GM18499 (cell line): ENCODE results near the gene GRIA2.
"Not testable (repeated sequence)": the region's sequence is repeated elsewhere in the genome, so short reads cannot be mapped to it uniquely, and the experiment has no call there.

Source experiments
- ATAC-seq: cut with Tn5 transposase; IDR thresholded peaks from one replicate; pipeline ENCODE4 v1.9.1; 2021; ENCODE audit warnings: moderate number of reproducible peaks; ENCODE audit not compliant: insufficient read depth, unreplicated experiment

Gene GRIA2

DNA sequence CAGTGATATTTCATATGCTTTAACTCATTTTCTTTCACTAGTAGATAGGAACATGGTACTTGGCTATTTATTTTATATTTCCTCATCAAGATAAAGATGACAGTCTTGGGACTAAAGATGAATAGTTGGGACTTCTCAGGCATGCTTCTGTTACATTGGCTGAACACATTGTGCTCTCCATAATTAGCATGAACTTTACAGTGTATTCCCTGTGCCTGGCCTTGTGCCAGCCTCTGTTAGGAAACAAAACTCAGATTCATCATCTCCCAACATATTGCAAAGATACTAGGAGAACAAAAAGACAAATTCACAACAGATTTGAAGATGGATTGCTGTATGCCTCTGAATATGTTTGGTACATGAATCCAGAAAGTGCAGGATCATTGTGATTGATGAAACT lies 26.4 kb downstream of the GRIA2 start:
- ATAC-seq: no peak

DNA sequence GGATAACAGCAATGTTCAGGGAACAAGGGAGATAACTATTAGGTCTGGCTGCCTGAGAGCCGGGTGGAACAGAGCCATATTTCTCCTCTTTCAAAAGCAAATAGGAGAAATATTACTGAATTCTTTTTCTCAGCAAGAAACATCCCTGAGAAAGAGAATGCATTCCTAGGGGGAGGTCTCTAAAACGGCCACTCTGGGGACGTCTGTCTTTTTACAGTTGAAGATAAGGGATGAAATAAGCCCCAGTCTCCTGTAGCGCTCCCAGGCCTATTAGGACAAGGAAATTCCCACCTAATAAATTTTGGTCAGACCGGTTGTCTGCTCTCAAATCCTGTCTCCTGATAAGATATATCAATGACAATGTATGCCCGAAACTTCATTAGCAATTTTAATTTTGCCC lies 37.6 kb downstream of the GRIA2 start:
- ATAC-seq: not testable (repeated sequence)

DNA sequence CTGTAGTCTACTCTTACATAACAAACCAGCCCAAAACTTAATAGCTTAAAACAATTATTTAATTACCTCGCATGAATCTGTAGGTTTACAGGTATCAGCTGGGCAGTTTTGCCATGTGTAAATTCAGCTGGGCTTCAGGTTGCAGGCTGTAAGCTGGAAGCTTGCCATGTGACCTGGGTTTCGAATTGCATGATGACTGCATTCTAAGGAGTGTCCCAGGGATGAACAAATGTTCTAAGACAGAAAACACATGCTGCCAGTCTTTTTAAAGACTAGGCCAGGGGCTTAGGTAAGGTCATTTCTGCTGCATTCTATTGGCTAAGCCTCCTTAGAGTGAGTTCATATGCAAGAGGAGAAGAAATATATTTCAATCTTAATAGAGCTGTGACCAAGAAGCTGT lies 44.8 kb downstream of the GRIA2 start:
- ATAC-seq: no peak

DNA sequence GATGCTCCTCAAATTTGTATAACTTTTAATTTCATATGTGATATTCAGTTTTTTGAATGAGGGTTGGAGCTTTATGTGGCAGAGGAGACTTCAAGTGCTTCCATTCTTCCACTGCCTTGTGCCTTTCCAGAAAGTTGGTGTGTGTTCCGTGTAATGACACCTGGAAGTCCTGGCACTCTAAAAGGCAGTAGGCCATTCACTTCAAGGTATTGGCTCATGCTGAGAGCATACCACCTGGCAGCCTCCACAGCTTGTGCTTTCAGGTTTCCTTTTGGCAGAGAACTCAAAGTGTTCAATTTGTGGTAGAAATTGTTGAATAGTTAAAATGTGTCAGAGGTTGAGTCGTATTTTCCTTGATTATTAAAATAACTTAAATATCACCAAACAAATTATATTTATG lies 49.6 kb downstream of the GRIA2 start:
- no peak for ATAC-seq

DNA sequence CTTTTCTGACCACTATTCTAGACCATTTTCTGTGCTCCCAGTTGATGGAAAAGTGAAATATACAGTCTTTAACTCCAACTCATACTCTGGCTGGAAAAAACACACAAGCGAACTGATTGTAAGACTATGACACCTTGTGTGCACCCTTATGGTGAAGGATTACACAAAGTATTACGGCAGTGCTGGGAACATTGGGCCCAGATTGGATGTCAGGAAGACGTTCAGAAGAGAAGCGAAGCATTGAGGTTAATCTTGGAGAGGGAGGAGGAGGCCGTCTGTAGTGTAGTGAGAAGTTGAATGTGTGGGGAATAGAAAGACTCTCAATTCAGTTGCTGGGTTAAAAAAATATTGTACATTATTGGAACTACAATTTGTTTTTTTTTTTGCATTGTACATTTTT lies 50.0 kb downstream of the GRIA2 start:
- ATAC-seq: no peak

DNA sequence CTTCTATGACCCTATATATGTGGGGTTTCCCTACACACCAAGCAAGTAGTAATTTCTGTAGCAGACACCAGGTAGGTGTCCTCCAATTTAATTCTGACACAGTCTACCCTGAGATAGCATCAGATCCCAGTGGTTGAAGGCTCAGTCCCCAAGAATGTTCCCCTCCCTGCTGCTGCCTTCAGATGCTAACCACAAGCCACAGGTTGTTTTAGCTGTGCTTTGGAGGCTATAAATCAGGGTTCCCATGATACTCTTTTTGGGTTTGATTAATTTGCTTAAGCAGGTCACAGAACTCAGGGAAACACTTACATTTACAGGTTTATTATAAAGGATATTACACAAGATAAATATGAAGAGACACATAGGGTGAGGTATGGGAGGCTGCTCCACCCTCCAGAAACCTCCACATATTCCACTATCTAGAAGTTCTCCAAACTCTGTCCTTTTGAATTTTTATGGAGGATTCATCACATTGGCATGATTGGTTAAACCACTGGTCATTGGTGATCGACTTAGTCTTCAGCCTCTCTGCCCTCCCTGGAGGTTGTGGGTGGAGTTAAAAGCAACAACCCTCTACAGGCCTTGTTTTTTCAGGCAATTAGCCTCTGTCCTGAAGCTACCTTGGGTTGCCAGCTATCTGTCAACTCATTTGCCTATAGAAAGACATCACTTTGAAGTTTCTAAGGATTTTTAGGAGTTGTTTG lies 50.8 kb downstream of the GRIA2 start:
- ATAC-seq: no peak

DNA sequence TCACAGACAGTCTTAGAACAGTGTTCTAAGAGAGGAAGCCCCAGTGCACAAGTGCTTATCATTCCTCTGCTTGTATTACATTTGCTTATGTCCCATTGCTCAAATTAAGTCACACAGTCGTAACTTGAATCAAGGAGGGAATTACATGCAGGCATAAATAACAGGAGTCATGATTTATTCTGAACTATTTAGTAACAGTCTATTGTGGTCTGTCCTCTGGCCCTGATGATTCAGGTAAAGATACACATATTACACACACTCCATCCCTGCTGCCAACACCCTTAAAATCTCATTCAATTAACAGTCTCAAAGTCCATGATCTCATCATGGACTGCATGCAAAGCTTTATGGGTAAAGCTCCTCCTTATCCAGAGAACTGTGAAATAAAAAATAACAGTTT lies 60.1 kb downstream of the GRIA2 start:
- no peak for ATAC-seq

DNA sequence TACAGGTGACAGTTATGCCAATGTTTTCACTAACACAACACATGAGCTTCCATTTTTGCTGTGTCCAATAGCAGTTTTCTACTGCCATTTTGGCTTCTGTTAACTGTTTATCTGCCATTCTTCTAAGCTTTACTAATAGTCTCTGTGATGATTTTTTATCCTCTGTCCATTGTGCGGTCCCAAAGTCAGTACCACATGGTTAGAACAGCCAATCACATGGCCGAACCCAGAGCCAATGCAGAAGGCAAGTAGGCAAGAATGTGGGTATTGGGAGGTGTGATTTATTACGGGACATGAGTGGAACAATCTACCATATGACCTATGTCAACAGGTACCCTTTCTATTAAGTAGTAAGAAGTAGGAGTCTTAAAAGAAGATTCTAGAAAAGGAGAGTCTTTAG lies 61.5 kb downstream of the GRIA2 start:
- no peak for ATAC-seq

DNA sequence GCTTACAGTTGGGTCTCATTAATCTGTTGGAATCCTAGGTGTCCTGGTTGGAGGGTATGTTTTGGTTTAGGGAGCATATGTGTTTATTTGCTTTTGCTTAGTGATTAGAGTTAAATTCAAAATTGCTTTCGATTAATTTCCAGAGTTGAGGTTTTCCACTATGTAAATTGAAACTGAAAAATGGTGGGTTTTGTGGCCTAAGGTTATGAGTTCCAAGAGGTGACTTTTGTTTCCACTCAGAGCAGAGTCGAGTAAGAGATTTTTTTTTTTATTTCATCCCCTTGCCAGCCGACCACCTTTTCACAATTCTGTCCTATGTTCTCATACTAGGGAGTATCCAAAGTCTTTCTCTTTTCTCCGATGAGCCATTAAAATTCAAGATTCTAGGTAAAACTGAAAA lies 66.9 kb downstream of the GRIA2 start:
- ATAC-seq: no peak

DNA sequence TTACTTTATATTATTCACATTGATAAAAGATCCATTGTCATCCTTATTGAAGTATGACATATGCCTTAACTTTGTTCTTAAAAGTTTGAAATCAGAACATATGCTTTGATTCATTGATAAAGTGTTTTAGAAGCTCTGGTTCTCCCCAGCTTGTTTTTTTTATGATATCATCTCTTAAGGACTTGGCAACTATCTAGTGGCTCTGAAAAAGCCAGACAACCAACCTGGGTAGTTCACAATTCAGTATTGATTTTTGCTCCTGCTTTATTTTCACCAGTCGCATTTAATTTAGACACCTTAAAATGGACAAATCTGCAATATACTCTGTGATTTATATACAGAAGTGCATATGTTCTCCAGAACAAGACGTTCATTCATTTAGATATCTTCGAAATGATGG lies 70.1 kb downstream of the GRIA2 start:
- no peak for ATAC-seq

DNA sequence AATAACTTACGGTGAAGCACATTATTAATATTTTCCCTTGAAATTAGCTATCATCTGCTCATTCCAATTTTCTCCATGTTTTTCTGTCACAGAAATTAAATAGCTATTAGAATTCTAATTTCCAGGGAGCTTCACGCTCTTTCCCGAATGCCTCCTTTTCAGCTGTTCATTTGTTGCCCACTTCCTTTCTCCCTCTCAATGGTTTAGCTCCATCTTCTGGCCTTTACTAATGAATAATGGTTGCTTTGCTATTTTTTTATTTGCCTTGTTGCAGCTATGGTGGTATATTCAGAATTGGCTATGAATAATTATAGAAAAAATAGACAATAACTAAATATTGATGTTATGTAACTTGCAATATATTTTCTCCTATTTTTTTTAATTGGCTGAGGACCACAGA lies 70.5 kb downstream of the GRIA2 start:
- no peak for ATAC-seq

DNA sequence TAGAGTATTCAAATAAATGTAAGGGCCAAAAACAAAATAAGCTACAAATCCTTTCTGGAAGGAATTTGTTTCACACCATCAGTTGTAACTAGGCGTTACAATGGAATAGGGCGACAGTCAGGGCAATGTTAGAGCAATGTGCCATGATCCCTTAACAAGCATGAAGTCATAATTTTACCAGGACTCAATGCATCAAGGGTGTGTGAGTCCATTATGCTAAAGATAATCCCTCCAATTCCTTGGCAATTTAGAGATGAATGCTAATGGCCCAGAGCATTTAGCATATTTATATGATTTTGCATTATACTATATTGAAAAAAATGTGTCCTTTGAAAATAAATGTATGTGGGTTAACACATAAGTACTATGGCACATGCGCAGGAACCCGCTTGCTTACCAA lies 73.1 kb downstream of the GRIA2 start:
- no peak for ATAC-seq

DNA sequence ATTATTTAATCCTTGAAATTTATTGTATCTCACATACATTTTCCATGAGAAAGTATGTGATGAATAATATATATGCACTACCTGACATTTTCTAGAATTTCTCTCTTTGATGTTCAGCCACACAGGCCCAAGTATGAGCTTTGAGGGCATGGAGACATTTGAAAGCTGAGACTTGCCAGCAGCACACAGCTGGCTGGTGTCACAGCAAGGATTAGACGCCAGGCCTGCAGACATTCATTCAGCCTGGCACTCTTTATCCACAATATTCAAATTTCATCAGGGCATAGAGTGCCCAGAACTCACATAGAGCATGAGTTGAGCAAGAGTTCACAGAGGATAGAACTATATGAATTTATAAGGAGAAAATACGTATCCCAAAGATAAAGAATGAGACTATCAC lies 74.0 kb downstream of the GRIA2 start:
- ATAC-seq: no peak

DNA sequence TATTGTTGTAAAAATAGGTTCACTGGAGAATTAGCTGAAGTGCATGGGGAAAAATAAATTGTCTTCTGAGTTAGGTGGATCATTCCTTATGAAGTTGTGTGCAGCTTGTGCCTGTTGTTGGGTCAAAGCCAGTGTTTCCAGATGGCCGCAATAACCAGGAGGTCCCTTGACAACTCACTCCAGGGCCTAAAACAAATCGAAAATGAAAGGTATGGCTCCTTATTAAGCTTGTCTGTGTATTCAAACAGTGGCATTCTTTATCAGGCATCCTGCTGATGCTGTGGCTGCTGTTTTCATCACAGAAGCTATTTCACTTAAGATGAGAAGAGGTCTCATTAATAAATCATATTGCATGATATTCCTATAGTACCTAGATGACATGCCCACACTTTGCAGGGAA lies 80.2 kb downstream of the GRIA2 start:
- no peak for ATAC-seq

DNA sequence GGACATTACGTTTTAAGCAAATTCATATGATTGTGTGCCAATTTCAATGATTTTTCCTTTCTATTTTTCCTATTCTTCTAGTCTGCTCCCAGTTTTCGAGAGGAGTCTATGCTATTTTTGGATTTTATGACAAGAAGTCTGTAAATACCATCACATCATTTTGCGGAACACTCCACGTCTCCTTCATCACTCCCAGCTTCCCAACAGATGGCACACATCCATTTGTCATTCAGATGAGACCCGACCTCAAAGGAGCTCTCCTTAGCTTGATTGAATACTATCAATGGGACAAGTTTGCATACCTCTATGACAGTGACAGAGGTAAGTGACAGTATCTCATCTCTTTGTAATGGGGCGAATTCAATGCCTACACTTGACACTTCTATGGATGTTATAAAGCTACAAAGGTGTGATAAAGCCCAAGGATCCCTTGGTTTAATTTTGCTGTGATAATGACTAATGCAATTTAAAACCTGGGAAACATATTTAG lies 83.0 kb downstream of the GRIA2 start:
- ATAC-seq: no peak

DNA sequence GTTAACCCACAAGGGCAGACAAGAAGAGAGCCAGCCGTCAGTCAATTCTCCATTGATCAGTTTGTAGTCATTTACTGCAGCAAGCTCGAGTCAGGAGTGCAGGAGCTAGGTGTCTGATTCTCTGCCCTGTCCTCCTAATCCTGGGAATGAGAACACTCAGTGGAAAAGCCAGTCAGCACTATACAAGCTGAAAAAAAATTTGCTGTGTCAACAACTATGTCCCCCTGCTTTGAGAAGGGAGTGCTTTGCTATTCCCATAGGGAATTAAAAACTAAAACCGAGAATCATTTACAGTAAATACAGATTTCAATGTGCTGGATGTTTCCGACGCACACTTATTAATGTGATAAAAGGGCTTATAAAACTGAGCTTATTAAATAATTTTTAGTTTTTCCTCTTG lies 84.2 kb downstream of the GRIA2 start:
- no peak for ATAC-seq

DNA sequence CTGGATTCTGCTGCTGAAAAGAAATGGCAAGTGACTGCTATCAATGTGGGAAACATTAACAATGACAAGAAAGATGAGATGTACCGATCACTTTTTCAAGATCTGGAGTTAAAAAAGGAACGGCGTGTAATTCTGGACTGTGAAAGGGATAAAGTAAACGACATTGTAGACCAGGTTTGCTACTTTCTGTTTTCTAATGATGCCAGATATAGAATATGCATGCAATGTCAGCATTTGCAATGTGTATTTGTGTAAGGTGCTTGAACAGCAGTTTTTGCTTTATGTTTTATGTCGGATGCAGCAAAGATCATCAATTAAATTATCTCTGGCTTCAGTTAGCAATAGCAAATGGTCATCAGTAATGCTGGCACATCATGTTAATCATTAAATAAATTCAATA lies 92.2 kb downstream of the GRIA2 start:
- no peak for ATAC-seq

DNA sequence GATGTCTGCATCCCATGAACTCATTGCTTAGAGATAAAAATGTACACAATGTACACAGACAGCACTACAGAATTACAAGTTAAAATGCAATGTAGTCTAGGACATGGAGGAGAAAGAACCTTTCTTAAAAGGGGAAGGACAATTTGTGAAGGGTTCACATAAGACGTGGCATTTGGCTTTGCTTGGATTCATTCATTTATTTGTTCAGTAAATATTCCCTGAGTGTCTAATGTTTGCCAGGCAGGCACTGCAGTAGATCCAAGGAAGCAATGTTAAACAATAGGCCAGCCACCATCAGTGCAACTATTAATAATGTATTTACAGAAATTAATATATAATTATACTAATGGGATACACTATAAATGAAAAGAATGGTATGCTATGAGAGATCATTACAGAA lies 94.4 kb downstream of the GRIA2 start:
- no peak for ATAC-seq

DNA sequence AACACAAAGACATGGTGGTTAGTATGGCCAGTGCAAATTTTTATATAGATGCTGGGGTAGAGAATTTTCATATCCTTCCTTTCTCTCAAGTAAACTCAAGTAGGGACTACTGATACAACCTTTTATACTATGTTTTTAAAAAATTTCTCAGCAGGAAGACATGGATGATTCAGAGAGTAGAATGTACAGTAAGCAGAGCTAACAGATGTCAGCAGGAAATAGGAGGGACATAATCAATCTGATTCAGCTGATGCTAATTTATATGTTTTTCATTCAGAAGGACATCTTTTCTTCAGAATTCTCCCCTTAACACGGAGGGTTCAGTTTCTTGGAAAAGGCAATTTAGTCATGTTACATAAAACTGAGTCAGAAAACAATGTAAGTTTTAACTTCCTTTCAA lies 95.4 kb downstream of the GRIA2 start:
- ATAC-seq: no peak

DNA sequence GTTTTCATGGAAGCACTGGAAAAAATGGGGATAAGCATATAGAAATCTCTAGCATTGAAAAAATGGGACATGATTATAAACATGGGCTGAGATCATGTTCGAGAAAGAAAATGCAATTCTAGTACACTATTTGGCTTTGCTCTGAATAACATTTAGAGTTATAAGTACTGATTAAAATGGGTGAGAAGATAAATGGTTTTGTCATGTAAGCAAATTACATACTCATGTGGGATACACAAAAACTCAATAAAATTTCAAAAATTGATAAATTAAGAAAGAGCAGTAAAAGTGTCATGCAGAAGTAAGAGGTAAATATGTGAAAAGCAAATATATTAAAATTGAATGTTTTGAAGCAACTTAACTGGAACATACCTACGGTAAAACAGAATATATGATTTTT lies 99.6 kb downstream of the GRIA2 start:
- no peak for ATAC-seq

DNA sequence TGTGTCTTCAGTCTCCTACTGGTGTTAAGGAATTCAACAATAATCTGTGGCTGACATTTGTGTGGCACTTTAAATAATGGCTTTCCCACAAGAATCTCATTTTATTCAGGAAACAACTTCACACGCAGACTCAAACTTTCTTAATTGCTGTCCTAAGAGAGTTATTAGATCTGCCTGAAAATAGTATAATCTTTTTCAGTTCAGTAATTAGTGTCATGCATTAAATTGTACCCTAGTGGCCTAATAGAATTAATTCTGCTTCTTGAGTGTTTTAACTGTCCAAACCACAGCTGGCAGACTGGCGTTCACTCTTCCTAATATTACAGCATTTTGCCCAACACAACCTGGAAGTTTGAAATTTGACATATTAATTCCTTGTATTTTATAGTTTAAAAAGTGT lies 107.1 kb downstream of the GRIA2 start:
- no peak for ATAC-seq

DNA sequence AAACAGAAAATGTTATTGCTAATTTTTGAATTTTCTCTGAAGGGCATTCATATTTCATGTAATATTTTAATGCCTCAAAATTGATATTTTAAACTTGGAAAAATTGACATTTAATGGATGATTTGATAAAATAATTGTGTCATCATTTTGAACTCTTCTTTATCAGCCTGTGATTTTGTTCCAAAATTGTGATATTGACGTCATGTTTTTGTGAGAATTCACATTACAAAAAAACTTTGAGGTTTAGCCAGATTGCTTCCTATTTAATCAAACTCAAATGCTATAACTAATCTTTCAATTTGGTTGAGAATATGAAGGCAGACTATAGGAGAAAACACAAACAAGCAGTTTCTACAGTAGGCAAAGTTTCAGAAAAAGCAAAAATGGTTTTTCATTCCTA lies 137.4 kb downstream of the GRIA2 start:
- no peak for ATAC-seq

DNA sequence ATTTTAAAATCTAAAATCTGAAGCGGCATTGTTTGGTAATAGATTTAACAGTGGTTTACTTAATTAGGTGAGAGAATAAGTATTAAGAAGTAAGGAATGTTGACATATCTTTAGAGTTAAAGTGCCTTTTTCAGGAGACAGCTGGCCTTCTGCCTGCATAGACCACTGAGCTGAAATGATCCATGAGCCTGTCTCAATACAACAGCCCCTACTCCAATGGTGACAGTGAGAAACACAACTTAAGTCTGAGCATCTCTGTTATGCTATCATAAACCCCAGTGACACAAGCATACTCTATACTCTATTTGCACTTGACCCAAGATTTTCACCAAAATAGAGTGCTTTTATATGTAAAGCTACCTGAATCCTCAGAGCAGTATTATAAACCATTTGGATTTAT lies 137.9 kb downstream of the GRIA2 start:
- no peak for ATAC-seq
